Lung microvascular endothelial cell (primary cell): ENCODE results near the gene DHX35. TPM values are rescaled to one million over a fixed set of nuclear protein-coding genes. Genes with fewer than 3 reads are reported as not detected.

ENCODE experiments used
- DNase-seq, 2 donors: peaks; one replicate each; pipeline versions ENCODE4 v3.0.0 to v3.0.0-alpha.2; 2010; ENCODE audit warnings: low read depth in 2 of 2
- total RNA-seq: library from RNA; depleted of rRNA; stranded (reverse); fragments of >200 nt; gene quantifications from 2 replicates; pipeline ENCODE4 v1.2.1, GENCODE V29; 2014

The DHX35 gene
- 6.5 and 7.1 TPM in 2 replicates for total RNA-seq

GRCh38 chr20:38962044-38962927, at the start of gene DHX35:
Gene DHX35 (plus strand): TSS chr20:38962344. CDS start chr20:38962368, 24 bp downstream.
- DNase-seq = peak; percentile 98

- no peak for DNase-seq
Observed at GRCh38 chr20:38915355-38915754, 46.8 kb upstream of the DHX35 start.

- DNase-seq = no peak
Observed at GRCh38 chr20:38917657-38918056, 44.5 kb upstream of the DHX35 start.

GRCh38 chr20:38918172-38918571, 44.0 kb upstream of the DHX35 start:
- no peak for DNase-seq

GRCh38 chr20:38919683-38920082, 42.5 kb upstream of the DHX35 start:
- DNase-seq = no peak

DNA sequence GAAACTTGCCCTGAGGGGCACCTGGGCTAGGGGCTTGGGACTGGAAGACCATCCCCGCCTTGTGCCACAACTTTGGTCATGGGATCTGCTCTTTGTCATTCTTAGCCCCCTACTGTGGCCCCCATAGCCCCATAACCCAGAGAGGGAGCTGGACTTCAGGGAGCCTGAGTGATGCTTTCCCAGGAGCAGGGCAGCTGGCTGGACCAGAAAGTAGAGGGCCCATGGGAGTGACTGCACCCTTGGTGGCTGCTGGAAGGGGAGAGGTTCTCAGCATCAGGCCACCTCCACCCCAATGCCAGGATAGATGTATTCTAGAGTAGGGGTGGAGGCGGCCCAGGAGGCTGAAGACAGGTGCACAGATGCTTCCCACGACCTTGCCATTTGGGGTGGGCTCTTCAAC, 41.7 kb upstream of the DHX35 start:
- DNase-seq = no peak

DNA sequence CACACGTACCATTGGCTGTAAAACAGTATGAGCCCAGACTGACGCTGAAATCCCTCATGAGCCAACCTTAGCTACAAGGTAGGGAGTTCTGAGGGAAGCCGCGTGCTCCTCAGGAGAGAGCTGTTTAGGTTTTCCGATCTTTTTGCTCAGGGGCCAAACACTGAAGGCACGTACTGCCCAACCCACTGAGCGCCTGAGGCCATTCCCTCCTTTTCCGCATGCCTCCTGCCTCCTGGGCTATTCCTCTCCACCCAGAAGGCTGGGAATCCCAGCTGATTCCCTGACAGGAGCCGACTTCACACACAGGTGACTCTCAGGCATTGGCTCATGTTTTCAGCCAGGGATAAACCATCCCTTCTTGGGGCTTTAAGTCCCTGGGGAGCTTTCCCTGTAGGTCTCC, 41.3 kb upstream of the DHX35 start:
- no peak for DNase-seq

GRCh38 chr20:38924718-38925117, 37.4 kb upstream of the DHX35 start:
- no peak for DNase-seq

DNA sequence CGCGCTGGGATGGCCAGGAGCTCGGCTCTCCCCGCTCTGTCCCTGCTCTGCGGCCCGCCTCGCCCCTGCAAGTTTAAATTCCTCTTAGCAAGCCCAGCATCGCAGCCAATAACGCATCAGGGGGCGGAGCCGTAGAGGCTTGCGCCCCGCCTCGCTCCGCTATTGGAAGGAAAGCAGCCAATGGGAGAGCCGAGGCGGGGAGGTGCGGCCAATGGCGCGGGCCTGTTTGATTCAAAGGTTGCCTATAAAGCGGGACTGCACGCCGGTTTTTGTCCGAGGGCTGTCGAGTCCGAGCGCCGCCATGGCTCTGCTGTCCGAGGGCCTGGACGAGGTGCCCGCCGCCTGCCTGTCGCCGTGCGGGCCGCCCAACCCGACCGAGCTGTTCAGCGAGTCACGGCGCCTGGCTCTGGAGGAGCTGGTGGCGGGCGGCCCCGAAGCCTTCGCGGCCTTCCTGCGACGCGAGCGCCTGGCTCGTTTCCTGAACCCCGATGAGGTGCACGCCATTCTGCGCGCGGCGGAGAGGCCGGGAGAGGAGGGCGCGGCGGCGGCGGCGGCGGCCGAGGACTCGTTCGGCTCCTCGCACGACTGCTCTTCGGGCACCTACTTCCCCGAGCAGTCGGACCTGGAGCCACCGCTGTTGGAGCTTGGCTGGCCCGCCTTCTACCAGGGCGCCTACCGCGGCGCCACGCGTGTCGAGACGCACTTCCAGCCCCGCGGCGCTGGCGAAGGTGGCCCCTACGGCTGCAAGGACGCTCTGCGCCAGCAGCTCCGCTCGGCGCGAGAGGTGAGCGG, 35.8 kb upstream of the DHX35 start, which contains the start of gene FAM83D:
TSS of gene FAM83D (plus strand) at position 276 of the 792 bp plus-strand sequence. CDS start at position 302, 26 bp downstream.
- DNase-seq = peak; percentile 99 to 100

DNA sequence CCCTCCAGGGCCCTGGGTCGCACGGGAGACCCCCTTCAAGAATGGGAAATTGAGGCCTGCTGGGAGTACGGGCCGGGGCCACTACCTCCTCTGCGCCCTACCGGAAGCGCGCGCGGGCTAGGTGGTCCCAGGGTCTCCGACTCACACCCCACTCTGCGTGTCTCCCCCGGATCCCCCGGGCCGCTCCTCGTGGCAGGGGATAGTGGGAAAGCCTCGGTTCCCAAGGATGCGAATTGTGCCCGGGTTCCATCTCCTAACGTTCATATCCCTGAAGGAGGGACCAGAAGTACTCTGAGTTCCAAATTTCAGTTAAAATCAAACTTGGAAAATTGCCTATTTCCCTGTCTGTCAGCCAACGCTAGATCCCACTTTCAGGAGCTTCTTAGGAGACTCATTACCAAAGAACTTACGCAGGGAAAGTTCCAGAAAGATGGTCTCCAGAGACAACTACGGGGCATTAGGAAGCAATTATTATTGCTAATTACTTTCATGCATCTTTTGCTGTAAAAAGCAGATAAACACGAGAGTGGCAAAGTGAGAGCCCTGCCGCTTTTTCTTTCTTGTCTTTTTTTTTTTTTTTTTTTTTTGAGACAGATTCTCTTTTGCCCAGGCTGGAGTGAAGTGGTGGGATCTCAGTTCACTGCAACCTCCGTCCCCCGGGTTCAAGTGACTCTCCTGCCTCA, 35.1 kb upstream of the DHX35 start:
- peak in 1 of 2 donors; percentile 24 for DNase-seq

DNA sequence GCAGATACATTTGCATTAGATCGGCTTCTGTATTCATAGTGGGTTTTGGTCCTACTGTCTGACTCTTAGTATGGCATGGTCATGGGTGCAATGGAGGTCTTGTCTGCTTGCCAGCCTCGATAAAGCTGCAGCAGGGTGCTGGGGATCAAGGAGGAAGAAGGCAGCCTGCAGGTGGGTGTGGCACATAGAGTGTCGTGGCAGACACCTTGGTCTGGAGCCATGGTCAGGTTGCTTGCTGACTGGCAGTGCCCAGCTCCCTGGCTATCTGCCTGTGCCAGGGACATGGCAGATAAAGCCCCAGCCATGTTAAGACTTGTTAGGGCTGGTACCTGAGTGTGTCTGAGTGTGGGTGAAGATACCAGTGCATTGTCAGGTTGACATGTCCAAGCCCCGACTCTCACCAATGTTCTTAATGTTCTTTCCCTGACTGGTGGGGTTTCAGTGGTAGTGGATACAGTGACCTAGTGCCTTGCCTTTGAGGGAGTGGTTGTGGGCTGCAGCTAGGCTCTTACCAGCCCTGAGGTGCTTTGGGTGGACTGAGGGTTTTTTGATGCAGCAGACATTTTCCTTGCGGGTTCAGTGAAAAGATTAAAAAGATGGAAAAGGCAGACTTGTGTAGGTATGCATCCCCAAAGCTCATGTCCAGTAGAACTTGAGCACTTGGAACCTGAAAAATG, 34.1 kb upstream of the DHX35 start:
- no peak for DNase-seq

DNA sequence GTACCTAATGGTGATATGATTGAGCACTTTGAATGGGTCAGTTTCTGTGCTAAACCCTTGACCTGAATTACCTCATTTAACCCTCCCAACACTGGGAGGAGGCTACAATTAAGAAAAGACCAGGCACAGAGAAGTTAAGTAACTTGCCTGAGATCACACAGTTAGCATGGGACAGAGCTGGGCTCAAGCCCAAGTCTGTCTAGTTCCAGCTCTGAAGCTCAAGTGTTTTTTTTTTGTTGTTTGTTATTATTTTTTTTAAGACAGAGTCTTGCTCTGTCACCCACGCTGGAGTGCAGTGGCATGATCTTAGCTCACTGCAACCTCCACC, 31.9 kb upstream of the DHX35 start:
- DNase-seq = no peak

GRCh38 chr20:38931984-38932383, 30.2 kb upstream of the DHX35 start:
- no peak for DNase-seq

GRCh38 chr20:38932457-38933120, 29.6 kb upstream of the DHX35 start:
- peak; percentile 16 to 35 for DNase-seq

DNA sequence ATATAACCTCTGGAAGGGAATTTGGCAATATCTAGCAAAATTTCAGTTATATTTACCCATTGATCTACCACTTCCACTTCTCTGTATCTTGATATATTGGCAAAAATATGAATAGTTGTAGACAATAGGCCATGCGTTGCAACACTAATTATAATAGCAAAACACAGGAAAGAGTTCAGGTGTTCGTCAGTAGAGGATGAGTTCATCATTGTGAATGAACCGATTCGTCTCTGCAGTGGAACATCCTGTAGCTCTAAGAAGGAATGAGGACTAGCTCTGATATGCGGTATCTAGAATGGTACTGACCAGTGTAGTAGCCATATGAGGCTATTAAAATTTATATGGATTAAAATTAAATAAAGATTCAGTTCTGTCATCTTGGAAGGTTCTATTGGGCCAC, 27.6 kb upstream of the DHX35 start:
- no peak for DNase-seq

DNA sequence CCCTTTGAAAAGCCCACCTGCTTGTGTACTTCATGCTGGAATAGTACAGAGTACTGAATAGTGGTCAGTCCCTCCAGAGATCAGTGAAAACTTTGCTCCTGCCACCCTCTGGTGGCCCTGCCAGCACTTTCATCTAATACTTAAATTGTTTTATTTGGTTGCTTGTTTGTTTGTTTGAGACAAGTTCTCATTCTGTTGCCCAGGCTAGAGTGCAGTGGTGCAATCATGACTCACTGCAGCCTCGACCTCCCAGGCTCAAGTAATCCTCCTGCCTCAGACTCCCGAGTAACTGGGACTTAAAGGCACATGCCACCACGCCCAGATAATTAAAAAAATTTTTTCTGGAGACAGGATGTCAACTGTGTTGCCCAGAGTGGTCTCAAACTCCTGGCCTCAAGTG, 26.9 kb upstream of the DHX35 start:
- peak; percentile 32 to 47 for DNase-seq

- no peak for DNase-seq
Observed at GRCh38 chr20:38935967-38936407, 26.2 kb upstream of the DHX35 start.

DNA sequence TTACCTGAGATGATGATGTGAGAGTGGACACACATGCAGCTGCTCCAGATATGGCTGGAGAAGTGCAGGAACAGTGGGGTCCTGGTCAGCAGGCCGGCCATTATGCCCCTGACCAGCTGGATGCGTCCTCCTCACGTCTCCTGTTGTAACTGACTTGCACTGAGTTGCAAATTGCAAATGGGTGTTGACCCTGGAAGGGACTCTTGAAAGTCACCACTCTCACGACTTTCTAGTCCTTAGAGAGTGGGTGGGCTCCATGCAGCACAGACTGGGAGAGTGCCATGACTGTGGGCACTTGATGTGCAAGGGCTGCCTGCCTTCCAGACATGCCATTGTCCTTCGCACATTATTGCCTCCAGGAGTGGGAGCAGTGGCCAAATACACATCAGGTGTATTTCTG, 25.1 kb upstream of the DHX35 start:
- no peak for DNase-seq

- no peak for DNase-seq
Observed at GRCh38 chr20:38937978-38938473, 24.1 kb upstream of the DHX35 start.

DNA sequence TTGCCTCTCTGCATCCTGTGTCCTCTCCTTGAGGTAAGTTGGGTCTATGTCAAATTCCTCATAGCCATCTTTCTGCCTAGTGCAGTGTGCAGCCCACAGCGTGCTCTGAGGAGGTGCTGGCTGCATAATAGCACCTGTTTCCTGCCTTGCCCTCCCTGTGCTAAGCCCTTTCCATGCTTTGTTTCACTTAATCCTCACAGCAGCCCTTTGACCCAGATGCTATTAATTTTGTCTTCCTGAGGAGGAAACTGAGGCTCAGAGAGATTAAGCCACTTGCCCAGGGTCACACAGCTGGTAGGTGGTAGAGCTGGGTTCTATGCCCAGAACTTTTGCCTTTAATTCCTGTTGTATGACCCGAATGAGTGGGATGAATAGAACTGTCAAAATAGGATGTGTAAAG, 22.5 kb upstream of the DHX35 start:
- peak; percentile 60 to 82 for DNase-seq

- no peak for DNase-seq
Observed at GRCh38 chr20:38940644-38941043, 21.5 kb upstream of the DHX35 start.
